WTC11 (cell line): ENCODE results near the gene SIGLEC5. TPM values are rescaled to one million over a fixed set of nuclear protein-coding genes. Genes with fewer than 3 reads are reported as not detected.
"Not testable (repeated sequence)": the region's sequence is repeated elsewhere in the genome, so short reads cannot be mapped to it uniquely, and the experiment has no call there.

ENCODE experiments used
- ATAC-seq: fragments of 200-7000 bp; cut with Tn5 transposase; 2 replicates; pipeline ENCODE4 v1.10.0; 2021; ENCODE audit warnings: mild to moderate bottlenecking, moderate library complexity
- Bru-seq: library from RNA; stranded (reverse); fragments of 400-500 nt; gene quantifications from one replicate; lab custom pipeline; 2021; lab: Mats Ljungman, UMichigan
- CTCF ChIA-PET: fragments of 300-600 bp; sonication (Branson Sonifier 250); formaldehyde crosslinking; loops from one replicate; lab custom pipeline; 2021; ENCODE audit warnings: antibody characterized with exemption; lab: Charles Lee
- POLR2A ChIA-PET: fragments of 350-600 bp; sonication (Branson Sonifier 250); formaldehyde crosslinking; loops from one replicate; lab custom pipeline; 2021; ENCODE audit warnings: antibody characterized with exemption; lab: Charles Lee
- DNase-seq: peaks from one replicate; pipeline ENCODE4 v3.0.0; 2021; ENCODE audit warnings: low spot score
- H3K27ac Mint-ChIP-seq: 2 replicates; pipeline ENCODE4 v1.8.0; 2021; ENCODE audit warnings: mixed read lengths
- H3K27me3 Mint-ChIP-seq: 2 replicates; pipeline ENCODE4 v1.8.0; 2021; ENCODE audit warnings: low read depth, mild to moderate bottlenecking, moderate library complexity, mixed read lengths
- H3K36me3 Mint-ChIP-seq: 2 replicates; pipeline ENCODE4 v1.8.0; 2021; ENCODE audit warnings: mixed read lengths
- H3K4me1 Mint-ChIP-seq: 2 replicates; pipeline ENCODE4 v1.8.0; 2022; ENCODE audit warnings: mixed read lengths
- H3K4me3 Mint-ChIP-seq: 2 replicates; pipeline ENCODE4 v1.8.0; 2021; ENCODE audit warnings: mild to moderate bottlenecking, moderate library complexity, mixed read lengths
- H3K9me3 Mint-ChIP-seq: 2 replicates; pipeline ENCODE4 v1.8.0; 2021; ENCODE audit warnings: mixed read lengths
- ELF4 ChIP-seq: sonication (generic); formaldehyde crosslinking; IDR thresholded peaks from 2 replicates; pipeline ENCODE4 v1.8.1; 2022; ENCODE audit warnings: low read depth, mild to moderate bottlenecking, moderate library complexity, missing genetic modification reagents
- ETV6 ChIP-seq: sonication (generic); formaldehyde crosslinking; IDR thresholded peaks from 2 replicates; pipeline ENCODE4 v1.8.1; 2022; ENCODE audit warnings: mild to moderate bottlenecking, missing genetic modification reagents
- GRHL2 ChIP-seq: fragments of 250-450 bp; sonication (Bioruptor Pico); IDR thresholded peaks from 2 replicates; pipeline ENCODE4 v1.8.0; 2022; ENCODE audit warnings: mild to moderate bottlenecking, moderate library complexity; ENCODE audit not compliant: insufficient replicate concordance, severe bottlenecking
- GTF2I ChIP-seq: fragments of 250-450 bp; sonication (Bioruptor Pico); conservative IDR thresholded peaks from 2 replicates; pipeline ENCODE4 v1.4.0; 2021; ENCODE audit warnings: mild to moderate bottlenecking
- JAZF1 ChIP-seq: fragments of 250-450 bp; sonication (Bioruptor Pico); IDR thresholded peaks from 2 replicates; pipeline ENCODE4 v1.9.0; 2021; ENCODE audit warnings: moderate library complexity, mild to moderate bottlenecking, inconsistent platforms
- JUN ChIP-seq: sonication (generic); formaldehyde crosslinking; IDR thresholded peaks from 2 replicates; pipeline ENCODE4 v1.8.0; 2023; ENCODE audit warnings: mild to moderate bottlenecking, missing genetic modification reagents
- NFE2L1 ChIP-seq: sonication (generic); formaldehyde crosslinking; IDR thresholded peaks from 2 replicates; pipeline ENCODE4 v1.8.1; 2023; ENCODE audit warnings: missing genetic modification reagents
- NFYB ChIP-seq: sonication (generic); formaldehyde crosslinking; conservative IDR thresholded peaks from 2 replicates; pipeline ENCODE4 v1.8.0; 2022; ENCODE audit warnings: low read depth, missing genetic modification reagents
- NR2C2 ChIP-seq: sonication (generic); formaldehyde crosslinking; IDR thresholded peaks from 2 replicates; pipeline ENCODE4 v1.8.0; 2022; ENCODE audit warnings: mild to moderate bottlenecking, missing genetic modification reagents
- RORB ChIP-seq: fragments of 250-450 bp; sonication (Bioruptor Pico); IDR thresholded peaks from 2 replicates; pipeline ENCODE4 v1.9.0; 2021; ENCODE audit warnings: mild to moderate bottlenecking
- ZBTB21 ChIP-seq: sonication (generic); formaldehyde crosslinking; IDR thresholded peaks from 2 replicates; pipeline ENCODE4 v1.8.1; 2023; ENCODE audit warnings: mild to moderate bottlenecking, missing genetic modification reagents, borderline replicate concordance
- ZNF396 ChIP-seq: fragments of 250-450 bp; sonication (Bioruptor Pico); IDR thresholded peaks from 2 replicates; pipeline ENCODE4 v1.8.0; 2021; ENCODE audit warnings: mild to moderate bottlenecking, moderate library complexity, borderline replicate concordance
- long read RNA-seq, 3 experiments: library from RNA in 1 of 3; library from capped mRNA in 1 of 3; library from polyadenylated mRNA in 1 of 3; unstranded in 2 of 3; stranded (forward) in 1 of 3; transcript quantifications; one replicate each; pipeline ENCODE4 v2.0.0, GENCODE V29; 2021
- total RNA-seq: library from RNA; stranded (reverse); gene quantifications from 3 replicates; pipeline ENCODE4 v1.2.3, GENCODE V29; 2021
- TF ChIP-seq, protein P1 (sequence below): sonication (generic); formaldehyde crosslinking; IDR thresholded peaks from 2 replicates; pipeline ENCODE4 v1.8.1; 2022; ENCODE audit warnings: low read depth, missing genetic modification reagents, borderline replicate concordance
- TF ChIP-seq, protein P2 (sequence below): sonication (generic); formaldehyde crosslinking; IDR thresholded peaks from 2 replicates; pipeline ENCODE4 v1.8.1; 2023; ENCODE audit warnings: mild to moderate bottlenecking, missing genetic modification reagents, moderate library complexity
- TF ChIP-seq, protein P3 (sequence below): sonication (generic); formaldehyde crosslinking; IDR thresholded peaks from 2 replicates; pipeline ENCODE4 v1.8.1; 2022; ENCODE audit warnings: low read depth, mild to moderate bottlenecking, moderate library complexity, missing genetic modification reagents, borderline replicate concordance
- TF ChIP-seq, protein P4 (sequence below): fragments of 200-600 bp; IDR thresholded peaks from 2 replicates; pipeline ENCODE4 v1.8.0; 2022; ENCODE audit warnings: antibody characterized with exemption

Gene SIGLEC5, protein sequence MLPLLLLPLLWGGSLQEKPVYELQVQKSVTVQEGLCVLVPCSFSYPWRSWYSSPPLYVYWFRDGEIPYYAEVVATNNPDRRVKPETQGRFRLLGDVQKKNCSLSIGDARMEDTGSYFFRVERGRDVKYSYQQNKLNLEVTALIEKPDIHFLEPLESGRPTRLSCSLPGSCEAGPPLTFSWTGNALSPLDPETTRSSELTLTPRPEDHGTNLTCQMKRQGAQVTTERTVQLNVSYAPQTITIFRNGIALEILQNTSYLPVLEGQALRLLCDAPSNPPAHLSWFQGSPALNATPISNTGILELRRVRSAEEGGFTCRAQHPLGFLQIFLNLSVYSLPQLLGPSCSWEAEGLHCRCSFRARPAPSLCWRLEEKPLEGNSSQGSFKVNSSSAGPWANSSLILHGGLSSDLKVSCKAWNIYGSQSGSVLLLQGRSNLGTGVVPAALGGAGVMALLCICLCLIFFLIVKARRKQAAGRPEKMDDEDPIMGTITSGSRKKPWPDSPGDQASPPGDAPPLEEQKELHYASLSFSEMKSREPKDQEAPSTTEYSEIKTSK
- total RNA-seq: 0.15 TPM in 1 of 3 replicates, not detected in the others
- Bru-seq, nascent RNA: not detected
- long read RNA-seq, experiment 1: 0 reads
- long read RNA-seq, experiment 2: 0 reads
- long read RNA-seq, experiment 3: 0 reads

DNA sequence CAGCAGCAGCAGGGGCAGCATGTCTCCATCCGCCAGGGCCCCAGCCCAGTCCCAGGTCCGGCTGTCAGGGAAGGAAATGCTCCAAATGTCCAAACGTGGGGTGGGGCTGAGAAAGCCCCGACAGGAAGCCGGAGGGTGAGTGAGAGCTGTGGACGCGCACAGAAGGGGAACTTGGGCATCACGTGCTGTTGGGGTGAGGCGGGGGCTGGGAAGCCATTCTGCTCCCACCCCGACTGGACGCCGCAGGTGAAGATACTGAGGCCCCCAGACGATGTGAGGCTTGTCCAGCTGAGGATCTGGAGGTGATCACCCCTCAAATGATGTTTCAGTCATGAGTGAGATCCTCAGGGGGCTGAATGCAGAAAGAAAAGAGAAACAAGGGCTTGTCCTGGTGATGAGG is at the start of gene SIGLEC5:
Gene SIGLEC5 (minus strand): TSS at position 87 of the 400 bp plus-strand sequence. CDS start 66 bp downstream, at position 21.
- CTCF ChIA-PET, ATAC-seq, DNase-seq, H3K36me3 Mint-ChIP-seq, H3K4me1 Mint-ChIP-seq, H3K27ac Mint-ChIP-seq, H3K4me3 Mint-ChIP-seq, H3K9me3 Mint-ChIP-seq, POLR2A ChIA-PET, H3K27me3 Mint-ChIP-seq: not testable (repeated sequence)

DNA sequence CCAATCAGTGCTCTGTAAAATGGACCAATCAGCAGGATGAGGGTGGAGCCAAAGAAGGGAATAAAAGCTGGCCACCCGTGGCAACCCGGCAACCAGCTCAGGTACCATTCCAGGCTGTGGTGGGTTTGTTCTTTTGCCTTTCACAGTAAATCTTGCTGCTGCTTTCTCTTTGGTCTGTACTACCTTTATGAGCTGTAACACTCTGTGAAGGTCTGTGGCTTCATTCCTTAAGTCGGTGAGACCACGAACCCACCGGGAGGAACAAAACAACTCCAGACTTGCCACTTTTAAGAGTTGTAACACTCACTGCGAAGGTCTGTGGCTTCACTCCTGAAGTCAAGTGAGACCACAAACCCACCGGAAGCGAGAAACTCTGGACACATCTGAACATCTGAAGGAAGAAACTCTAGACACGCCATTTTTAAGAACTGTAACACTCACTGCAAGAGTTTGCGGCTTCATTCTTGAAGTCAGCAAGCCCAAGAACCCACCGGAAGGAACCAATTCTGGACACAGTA is 46.4 kb upstream of the SIGLEC5 start:
- TF ChIP-seq ZNF396 (CRISPR knock-in tag): no peak
- no peak for TF ChIP-seq NR2C2 (CRISPR knock-in tag)
- TF ChIP-seq RORB (CRISPR knock-in tag): no peak
- TF ChIP-seq ETV6 (CRISPR knock-in tag): no peak
- TF ChIP-seq, protein P1, sequence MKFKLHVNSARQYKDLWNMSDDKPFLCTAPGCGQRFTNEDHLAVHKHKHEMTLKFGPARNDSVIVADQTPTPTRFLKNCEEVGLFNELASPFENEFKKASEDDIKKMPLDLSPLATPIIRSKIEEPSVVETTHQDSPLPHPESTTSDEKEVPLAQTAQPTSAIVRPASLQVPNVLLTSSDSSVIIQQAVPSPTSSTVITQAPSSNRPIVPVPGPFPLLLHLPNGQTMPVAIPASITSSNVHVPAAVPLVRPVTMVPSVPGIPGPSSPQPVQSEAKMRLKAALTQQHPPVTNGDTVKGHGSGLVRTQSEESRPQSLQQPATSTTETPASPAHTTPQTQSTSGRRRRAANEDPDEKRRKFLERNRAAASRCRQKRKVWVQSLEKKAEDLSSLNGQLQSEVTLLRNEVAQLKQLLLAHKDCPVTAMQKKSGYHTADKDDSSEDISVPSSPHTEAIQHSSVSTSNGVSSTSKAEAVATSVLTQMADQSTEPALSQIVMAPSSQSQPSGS (CRISPR knock-in tag): no peak
- TF ChIP-seq JAZF1 (CRISPR knock-in tag): no peak
- TF ChIP-seq, protein P2, sequence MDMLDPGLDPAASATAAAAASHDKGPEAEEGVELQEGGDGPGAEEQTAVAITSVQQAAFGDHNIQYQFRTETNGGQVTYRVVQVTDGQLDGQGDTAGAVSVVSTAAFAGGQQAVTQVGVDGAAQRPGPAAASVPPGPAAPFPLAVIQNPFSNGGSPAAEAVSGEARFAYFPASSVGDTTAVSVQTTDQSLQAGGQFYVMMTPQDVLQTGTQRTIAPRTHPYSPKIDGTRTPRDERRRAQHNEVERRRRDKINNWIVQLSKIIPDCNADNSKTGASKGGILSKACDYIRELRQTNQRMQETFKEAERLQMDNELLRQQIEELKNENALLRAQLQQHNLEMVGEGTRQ: no peak
- TF ChIP-seq GRHL2: no peak
- TF ChIP-seq, protein P3, sequence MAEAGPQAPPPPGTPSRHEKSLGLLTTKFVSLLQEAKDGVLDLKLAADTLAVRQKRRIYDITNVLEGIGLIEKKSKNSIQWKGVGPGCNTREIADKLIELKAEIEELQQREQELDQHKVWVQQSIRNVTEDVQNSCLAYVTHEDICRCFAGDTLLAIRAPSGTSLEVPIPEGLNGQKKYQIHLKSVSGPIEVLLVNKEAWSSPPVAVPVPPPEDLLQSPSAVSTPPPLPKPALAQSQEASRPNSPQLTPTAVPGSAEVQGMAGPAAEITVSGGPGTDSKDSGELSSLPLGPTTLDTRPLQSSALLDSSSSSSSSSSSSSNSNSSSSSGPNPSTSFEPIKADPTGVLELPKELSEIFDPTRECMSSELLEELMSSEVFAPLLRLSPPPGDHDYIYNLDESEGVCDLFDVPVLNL: no peak
- no peak for TF ChIP-seq GTF2I (CRISPR knock-in tag)
- TF ChIP-seq ZBTB21: no peak
- no peak for TF ChIP-seq NFE2L1 (CRISPR knock-in tag)
- TF ChIP-seq JUN: no peak
- TF ChIP-seq ELF4 (CRISPR knock-in tag): no peak
- H3K9me3 Mint-ChIP-seq: peaks cover 16% of the 10 kb centered on the region
- no peaks in the 10 kb centered on the region; the same call in 1 of the 2 replicates for H3K36me3 Mint-ChIP-seq
- POLR2A ChIA-PET: no interaction called here
- H3K4me1 Mint-ChIP-seq: no peaks in the 10 kb centered on the region
- no peak overlapping the region for H3K4me3 Mint-ChIP-seq
- H3K27ac Mint-ChIP-seq: no peak overlapping the region
- no peak for ATAC-seq
- DNase-seq: no peak
- peaks cover 26% of the 10 kb centered on the region for H3K27me3 Mint-ChIP-seq
- CTCF ChIA-PET: interaction anchor here (1.1 to 3.4 kb wide), 5 partner anchors 11 to 101 kb away, joined by 4 to 13 read pairs (median 10); no protein-coding TSS in a partner anchor

DNA sequence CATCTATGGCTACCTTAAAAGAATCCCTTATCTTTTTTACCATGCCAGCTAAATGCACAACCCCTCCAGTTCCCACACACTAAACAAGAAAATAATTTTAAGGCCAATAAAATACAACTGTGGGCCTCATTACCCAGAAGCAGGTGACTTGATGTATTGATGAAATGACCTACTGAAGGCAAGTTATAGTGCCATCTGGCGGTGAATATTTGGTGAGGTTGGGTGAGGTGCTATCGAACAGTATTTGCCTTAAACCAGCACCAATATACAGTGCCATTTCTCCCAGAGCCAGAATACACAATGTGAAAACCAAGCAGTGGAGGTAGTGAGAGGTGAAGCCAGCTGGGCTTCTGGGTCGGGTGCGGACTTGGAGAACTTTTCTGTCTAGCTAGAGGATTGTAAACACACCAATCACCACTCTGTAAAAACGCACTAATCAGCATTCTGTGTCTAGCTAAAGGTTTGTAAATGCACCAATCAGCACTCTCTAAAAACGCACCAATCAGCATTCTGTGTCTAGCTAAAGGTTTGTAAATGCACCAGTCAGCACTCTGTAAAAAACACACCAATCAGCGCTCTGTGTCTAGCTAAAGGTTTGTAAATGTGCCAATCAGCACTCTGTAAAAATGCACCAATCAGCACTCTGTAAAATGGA is 45.8 kb upstream of the SIGLEC5 start:
- ATAC-seq (peak; percentile 74), DNase-seq (peak; percentile 26)
- peaks cover 28% of the 10 kb centered on the region for H3K27me3 Mint-ChIP-seq
- H3K27ac Mint-ChIP-seq, H3K4me1 Mint-ChIP-seq, H3K36me3 Mint-ChIP-seq, H3K4me3 Mint-ChIP-seq, POLR2A ChIA-PET: not testable (repeated sequence)
- CTCF ChIA-PET: interaction anchor here (1.1 to 3.4 kb wide), 5 partner anchors 12 to 102 kb away, joined by 4 to 13 read pairs (median 10); no protein-coding TSS in a partner anchor
- TF ChIP-seq NFYB (CRISPR knock-in tag): 0 out of 2 replicates have a peak, but pooled peaks have one; percentile 37
- TF ChIP-seq, protein P4, sequence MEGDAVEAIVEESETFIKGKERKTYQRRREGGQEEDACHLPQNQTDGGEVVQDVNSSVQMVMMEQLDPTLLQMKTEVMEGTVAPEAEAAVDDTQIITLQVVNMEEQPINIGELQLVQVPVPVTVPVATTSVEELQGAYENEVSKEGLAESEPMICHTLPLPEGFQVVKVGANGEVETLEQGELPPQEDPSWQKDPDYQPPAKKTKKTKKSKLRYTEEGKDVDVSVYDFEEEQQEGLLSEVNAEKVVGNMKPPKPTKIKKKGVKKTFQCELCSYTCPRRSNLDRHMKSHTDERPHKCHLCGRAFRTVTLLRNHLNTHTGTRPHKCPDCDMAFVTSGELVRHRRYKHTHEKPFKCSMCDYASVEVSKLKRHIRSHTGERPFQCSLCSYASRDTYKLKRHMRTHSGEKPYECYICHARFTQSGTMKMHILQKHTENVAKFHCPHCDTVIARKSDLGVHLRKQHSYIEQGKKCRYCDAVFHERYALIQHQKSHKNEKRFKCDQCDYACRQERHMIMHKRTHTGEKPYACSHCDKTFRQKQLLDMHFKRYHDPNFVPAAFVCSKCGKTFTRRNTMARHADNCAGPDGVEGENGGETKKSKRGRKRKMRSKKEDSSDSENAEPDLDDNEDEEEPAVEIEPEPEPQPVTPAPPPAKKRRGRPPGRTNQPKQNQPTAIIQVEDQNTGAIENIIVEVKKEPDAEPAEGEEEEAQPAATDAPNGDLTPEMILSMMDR: peak; percentile 32; the same call in 1 of the 2 replicates
- H3K9me3 Mint-ChIP-seq: peaks cover 14% of the 10 kb centered on the region
